Measurements from ENCODE around the gene NFYC.

NFYC gene

GRCh38 chr1:40781608-40781971, 90.1 kb downstream of the NFYC start:
- no peak overlapping the region for H3K9ac ChIP-seq (ENCODE audit: low read depth in 1 of 2, low read length in 2 of 2)
- H3K9me3 ChIP-seq (ENCODE audit: control insufficient read depth in 1 of 2, low read length in 2 of 2) = no peaks in the 10 kb centered on the region
- H3K27ac ChIP-seq (ENCODE audit: low read depth, low read length) = no peak overlapping the region
- peaks cover 0 to under 1% of the 10 kb centered on the region in 2 donors for H3K36me3 ChIP-seq (ENCODE audit: control insufficient read depth in 1 of 2, insufficient read depth in 2 of 2, low read length in 2 of 2)
- H3K4me1 ChIP-seq (ENCODE audit: control insufficient read depth in 1 of 2, insufficient read depth in 2 of 2, low read length in 2 of 2) = peaks cover 12 to 19% of the 10 kb centered on the region in 2 donors
- peaks cover 0 to 15% of the 10 kb centered on the region in 2 donors for H3K27me3 ChIP-seq (ENCODE audit: control insufficient read depth in 1 of 2, insufficient read depth in 2 of 2, low read length in 2 of 2)
- H3K4me3 ChIP-seq (ENCODE audit: low read depth in 1 of 2, low read length in 2 of 2) = no peak overlapping the region

- H3K9ac ChIP-seq (ENCODE audit: low read depth in 1 of 2, low read length in 2 of 2) = peak overlapping the region in 1 of 2 donors; percentile 43
- no peak overlapping the region for H3K27ac ChIP-seq (ENCODE audit: low read depth, low read length)
- peaks cover 12 to 19% of the 10 kb centered on the region in 2 donors for H3K4me1 ChIP-seq (ENCODE audit: control insufficient read depth in 1 of 2, insufficient read depth in 2 of 2, low read length in 2 of 2)
- H3K4me3 ChIP-seq (ENCODE audit: low read depth in 1 of 2, low read length in 2 of 2) = peak overlapping the region in 1 of 2 donors; percentile 41
- no peaks in the 10 kb centered on the region for H3K36me3 ChIP-seq (ENCODE audit: control insufficient read depth in 1 of 2, insufficient read depth in 2 of 2, low read length in 2 of 2)
- H3K27me3 ChIP-seq (ENCODE audit: control insufficient read depth in 1 of 2, insufficient read depth in 2 of 2, low read length in 2 of 2) = peaks cover 0 to 15% of the 10 kb centered on the region in 2 donors
- no peaks in the 10 kb centered on the region for H3K9me3 ChIP-seq (ENCODE audit: control insufficient read depth in 1 of 2, low read length in 2 of 2)
Measured at GRCh38 chr1:40782371-40782956, 91.0 kb downstream of the NFYC start.

- H3K4me3 ChIP-seq (ENCODE audit: low read depth in 1 of 2, low read length in 2 of 2) = peak within 1 kb of the TSS; percentile 50
Measured at GRCh38 chr1:40783001-40783905, 91.7 kb downstream of the NFYC start, which contains the start of gene KCNQ4. TSS of gene KCNQ4 (plus strand) at chr1:40783787. CDS start at chr1:40784094, 307 bp downstream.

GRCh38 chr1:40784141-40784770, 92.8 kb downstream of the NFYC start:
- Histone ChIP-seq H3K36me3 (ENCODE audit: control insufficient read depth in 1 of 2, insufficient read depth in 2 of 2, low read length in 2 of 2) (no peaks in the 10 kb centered on the region), H3K9ac (ENCODE audit: low read depth in 1 of 2, low read length in 2 of 2) (no peak overlapping the region), H3K4me1 (ENCODE audit: control insufficient read depth in 1 of 2, insufficient read depth in 2 of 2, low read length in 2 of 2) (peaks cover 12 to 19% of the 10 kb centered on the region in 2 donors), H3K27ac (ENCODE audit: low read depth, low read length) (no peak overlapping the region), H3K4me3 (ENCODE audit: low read depth in 1 of 2, low read length in 2 of 2) (peak overlapping the region; percentile 15 to 50), H3K9me3 (ENCODE audit: control insufficient read depth in 1 of 2, low read length in 2 of 2) (no peaks in the 10 kb centered on the region), H3K27me3 (ENCODE audit: control insufficient read depth in 1 of 2, insufficient read depth in 2 of 2, low read length in 2 of 2) (peaks cover 0 to 15% of the 10 kb centered on the region in 2 donors)

More at GRCh38 chr1:40783001-40783905, 91.7 kb downstream of the NFYC start, which contains the start of gene KCNQ4:
- no peaks in the 10 kb centered on the region for H3K9me3 ChIP-seq (ENCODE audit: control insufficient read depth in 1 of 2, low read length in 2 of 2)
- no peaks in the 10 kb centered on the region for H3K36me3 ChIP-seq (ENCODE audit: control insufficient read depth in 1 of 2, insufficient read depth in 2 of 2, low read length in 2 of 2)
- peaks cover 0 to 15% of the 10 kb centered on the region in 2 donors for H3K27me3 ChIP-seq (ENCODE audit: control insufficient read depth in 1 of 2, insufficient read depth in 2 of 2, low read length in 2 of 2)
- peaks cover 12 to 19% of the 10 kb centered on the region in 2 donors for H3K4me1 ChIP-seq (ENCODE audit: control insufficient read depth in 1 of 2, insufficient read depth in 2 of 2, low read length in 2 of 2)
- H3K27ac ChIP-seq (ENCODE audit: low read depth, low read length) = no peak within 1 kb of the TSS
- H3K9ac ChIP-seq (ENCODE audit: low read depth in 1 of 2, low read length in 2 of 2) = peak within 1 kb of the TSS in 1 of 2 donors; percentile 43

GRCh38 chr1:40784771-40785151, 93.3 kb downstream of the NFYC start:
- Histone ChIP-seq H3K9me3 (ENCODE audit: control insufficient read depth in 1 of 2, low read length in 2 of 2) (no peaks in the 10 kb centered on the region), H3K4me3 (ENCODE audit: low read depth in 1 of 2, low read length in 2 of 2) (peak overlapping the region; percentile 15 to 50), H3K36me3 (ENCODE audit: control insufficient read depth in 1 of 2, insufficient read depth in 2 of 2, low read length in 2 of 2) (no peaks in the 10 kb centered on the region), H3K9ac (ENCODE audit: low read depth in 1 of 2, low read length in 2 of 2) (no peak overlapping the region), H3K27ac (ENCODE audit: low read depth, low read length) (no peak overlapping the region), H3K4me1 (ENCODE audit: control insufficient read depth in 1 of 2, insufficient read depth in 2 of 2, low read length in 2 of 2) (peaks cover 12 to 19% of the 10 kb centered on the region in 2 donors), H3K27me3 (ENCODE audit: control insufficient read depth in 1 of 2, insufficient read depth in 2 of 2, low read length in 2 of 2) (peaks cover 0 to 15% of the 10 kb centered on the region in 2 donors)

- H3K27ac ChIP-seq (ENCODE audit: low read depth, low read length) = no peak overlapping the region
Measured at GRCh38 chr1:40785446-40785845, 93.9 kb downstream of the NFYC start.

GRCh38 chr1:40786171-40786994, 94.9 kb downstream of the NFYC start:
- Histone ChIP-seq H3K9me3 (ENCODE audit: control insufficient read depth in 1 of 2, low read length in 2 of 2) (no peaks in the 10 kb centered on the region), H3K36me3 (ENCODE audit: control insufficient read depth in 1 of 2, insufficient read depth in 2 of 2, low read length in 2 of 2) (no peaks in the 10 kb centered on the region), H3K27me3 (ENCODE audit: control insufficient read depth in 1 of 2, insufficient read depth in 2 of 2, low read length in 2 of 2) (peaks cover 0 to 15% of the 10 kb centered on the region in 2 donors), H3K9ac (ENCODE audit: low read depth in 1 of 2, low read length in 2 of 2) (no peak overlapping the region), H3K27ac (ENCODE audit: low read depth, low read length) (no peak overlapping the region), H3K4me1 (ENCODE audit: control insufficient read depth in 1 of 2, insufficient read depth in 2 of 2, low read length in 2 of 2) (peaks cover 12 to 19% of the 10 kb centered on the region in 2 donors), H3K4me3 (ENCODE audit: low read depth in 1 of 2, low read length in 2 of 2) (no peak overlapping the region)

More at GRCh38 chr1:40785446-40785845, 93.9 kb downstream of the NFYC start:
- H3K27me3 ChIP-seq (ENCODE audit: control insufficient read depth in 1 of 2, insufficient read depth in 2 of 2, low read length in 2 of 2) = peaks cover 0 to 15% of the 10 kb centered on the region in 2 donors
- no peaks in the 10 kb centered on the region for H3K9me3 ChIP-seq (ENCODE audit: control insufficient read depth in 1 of 2, low read length in 2 of 2)
- no peak overlapping the region for H3K9ac ChIP-seq (ENCODE audit: low read depth in 1 of 2, low read length in 2 of 2)
- peaks cover 12 to 19% of the 10 kb centered on the region in 2 donors for H3K4me1 ChIP-seq (ENCODE audit: control insufficient read depth in 1 of 2, insufficient read depth in 2 of 2, low read length in 2 of 2)
- no peak overlapping the region for H3K4me3 ChIP-seq (ENCODE audit: low read depth in 1 of 2, low read length in 2 of 2)
- no peaks in the 10 kb centered on the region for H3K36me3 ChIP-seq (ENCODE audit: control insufficient read depth in 1 of 2, insufficient read depth in 2 of 2, low read length in 2 of 2)

GRCh38 chr1:40786995-40787705, 95.6 kb downstream of the NFYC start:
- Histone ChIP-seq H3K4me1 (ENCODE audit: control insufficient read depth in 1 of 2, insufficient read depth in 2 of 2, low read length in 2 of 2) (peaks cover 12 to 17% of the 10 kb centered on the region in 2 donors), H3K27ac (ENCODE audit: low read depth, low read length) (no peak overlapping the region), H3K9ac (ENCODE audit: low read depth in 1 of 2, low read length in 2 of 2) (no peak overlapping the region), H3K4me3 (ENCODE audit: low read depth in 1 of 2, low read length in 2 of 2) (no peak overlapping the region), H3K27me3 (ENCODE audit: control insufficient read depth in 1 of 2, insufficient read depth in 2 of 2, low read length in 2 of 2) (peaks cover 0 to 15% of the 10 kb centered on the region in 2 donors), H3K36me3 (ENCODE audit: control insufficient read depth in 1 of 2, insufficient read depth in 2 of 2, low read length in 2 of 2) (no peaks in the 10 kb centered on the region), H3K9me3 (ENCODE audit: control insufficient read depth in 1 of 2, low read length in 2 of 2) (no peaks in the 10 kb centered on the region)
